Thoracic aorta endothelial cell (primary cell): Measurements from ENCODE around the gene SLC26A5. TPM values are rescaled to one million over a fixed set of nuclear protein-coding genes. Genes with fewer than 3 reads are reported as not detected.

Source experiments
- small RNA-seq: library from RNA; depleted of rRNA; stranded (forward); fragments of <200 nt; gene quantifications from one replicate; pipeline ENCODE3, GENCODE V24; 2012
- total RNA-seq: library from RNA; depleted of rRNA; stranded (reverse); fragments of >200 nt; gene quantifications from 2 replicates; pipeline ENCODE4 v1.2.3, GENCODE V29; 2012

Gene SLC26A5, protein sequence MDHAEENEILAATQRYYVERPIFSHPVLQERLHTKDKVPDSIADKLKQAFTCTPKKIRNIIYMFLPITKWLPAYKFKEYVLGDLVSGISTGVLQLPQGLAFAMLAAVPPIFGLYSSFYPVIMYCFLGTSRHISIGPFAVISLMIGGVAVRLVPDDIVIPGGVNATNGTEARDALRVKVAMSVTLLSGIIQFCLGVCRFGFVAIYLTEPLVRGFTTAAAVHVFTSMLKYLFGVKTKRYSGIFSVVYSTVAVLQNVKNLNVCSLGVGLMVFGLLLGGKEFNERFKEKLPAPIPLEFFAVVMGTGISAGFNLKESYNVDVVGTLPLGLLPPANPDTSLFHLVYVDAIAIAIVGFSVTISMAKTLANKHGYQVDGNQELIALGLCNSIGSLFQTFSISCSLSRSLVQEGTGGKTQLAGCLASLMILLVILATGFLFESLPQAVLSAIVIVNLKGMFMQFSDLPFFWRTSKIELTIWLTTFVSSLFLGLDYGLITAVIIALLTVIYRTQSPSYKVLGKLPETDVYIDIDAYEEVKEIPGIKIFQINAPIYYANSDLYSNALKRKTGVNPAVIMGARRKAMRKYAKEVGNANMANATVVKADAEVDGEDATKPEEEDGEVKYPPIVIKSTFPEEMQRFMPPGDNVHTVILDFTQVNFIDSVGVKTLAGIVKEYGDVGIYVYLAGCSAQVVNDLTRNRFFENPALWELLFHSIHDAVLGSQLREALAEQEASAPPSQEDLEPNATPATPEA
- 0.13 and 0.14 TPM in 2 replicates for total RNA-seq

DNA sequence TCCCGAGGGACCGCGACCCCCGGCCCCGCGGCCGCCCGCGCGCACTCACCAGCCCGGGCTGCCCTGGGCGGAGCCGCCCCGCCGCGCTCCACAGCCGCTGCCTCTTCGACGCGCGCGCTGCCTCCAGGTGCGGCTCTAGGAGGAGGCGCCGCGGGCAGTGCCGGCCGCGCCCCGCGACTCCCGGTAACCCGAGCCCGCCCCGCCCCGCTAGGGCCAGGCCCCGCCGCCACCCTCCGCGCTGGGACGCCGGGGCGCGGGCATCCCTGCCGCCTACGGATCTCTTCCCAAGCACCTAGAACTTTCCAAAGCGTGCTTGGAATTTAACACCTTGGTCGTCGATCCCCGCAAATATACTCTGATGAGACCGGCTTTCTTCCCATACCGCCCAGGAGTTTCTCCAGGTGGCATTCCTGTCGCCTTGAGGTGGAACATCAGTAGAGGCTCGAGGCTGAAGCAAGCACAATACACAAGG, at the start of gene SLC26A5:
SLC26A5 (minus strand) TSS at position 159 of the 472 bp plus-strand sequence. CDS start 24,693 bp downstream, outside the sequence.

DNA sequence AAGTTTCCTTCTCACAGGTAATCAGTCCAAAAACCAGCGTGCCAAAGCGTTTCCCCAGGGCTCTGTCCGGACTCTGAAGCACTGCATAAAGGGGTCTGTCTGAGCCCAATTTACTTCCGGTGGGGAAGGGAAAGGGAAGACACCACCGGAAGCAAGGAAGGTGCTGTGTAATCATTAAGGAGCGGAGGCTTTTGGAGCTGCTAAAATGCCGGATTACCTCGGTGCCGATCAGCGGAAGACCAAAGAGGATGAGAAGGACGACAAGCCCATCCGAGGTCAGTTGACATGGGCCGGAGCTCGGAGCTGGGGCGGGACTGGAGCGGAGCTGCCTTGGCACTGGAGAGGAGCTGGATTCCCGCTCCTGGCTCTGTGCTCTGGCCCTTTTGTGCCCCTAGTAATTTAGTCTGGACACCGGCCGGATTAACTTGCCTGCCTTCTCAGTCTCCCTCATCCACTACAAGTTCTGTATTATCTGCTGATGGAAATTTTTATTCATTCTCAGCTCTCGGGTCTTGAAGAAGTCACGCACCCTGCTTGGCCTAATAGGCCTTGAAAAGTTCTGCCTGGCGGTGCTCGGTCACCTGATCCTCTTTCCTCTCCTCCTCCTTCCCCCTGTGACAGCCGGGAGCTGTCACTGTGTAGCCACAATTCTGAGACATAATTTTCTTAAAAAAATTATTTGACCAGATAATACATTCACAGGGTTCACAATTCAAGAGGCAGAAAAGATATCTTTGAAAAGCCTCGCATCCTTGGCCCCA, 98.3 kb downstream of the SLC26A5 start, which contains the start of gene PSMC2:
PSMC2 (plus strand) TSS at position 137 of the 761 bp plus-strand sequence; CDS start at position 206, 69 bp downstream.

DNA sequence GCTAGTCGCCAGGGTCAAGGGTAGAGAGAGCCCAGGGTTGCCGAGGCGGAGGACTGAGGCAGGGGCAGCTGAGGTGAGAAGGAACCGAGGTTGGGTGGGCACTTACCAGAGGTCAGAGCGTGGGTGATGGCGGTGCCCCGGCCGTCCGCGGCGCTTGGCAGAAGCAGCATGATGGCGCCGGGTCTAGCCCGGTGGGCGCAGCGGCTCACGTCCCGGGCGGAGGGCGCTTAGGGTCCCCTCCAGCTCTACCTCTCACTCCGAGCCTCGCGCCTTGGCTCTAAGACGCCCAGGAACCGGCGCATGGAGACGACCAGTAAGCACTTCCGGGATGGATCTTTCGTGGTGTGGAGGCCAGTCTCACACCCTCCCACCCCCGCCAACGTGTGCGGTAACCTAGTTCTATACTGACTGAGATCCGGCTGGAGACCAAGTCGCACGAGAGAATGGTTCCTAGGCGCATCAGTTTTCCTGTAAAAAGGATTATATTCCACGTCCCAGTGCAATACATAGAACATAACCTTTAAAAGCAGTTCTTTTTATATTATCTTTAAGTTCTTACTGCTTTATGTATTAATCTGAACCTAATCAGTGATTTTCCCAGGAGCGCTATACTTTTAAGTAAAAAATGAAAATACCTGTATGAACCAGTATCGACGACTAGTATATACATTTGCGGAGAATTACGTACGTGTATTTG, 101.4 kb downstream of the SLC26A5 start, which contains the start of gene DNAJC2:
DNAJC2 (minus strand) TSS at position 315 of the 697 bp plus-strand sequence; CDS start at position 170, 145 bp downstream.

Small RNA genes lying within 50 kb of the gene (small RNA-seq; reads per million reads assigned to genes)
- gene RF00019 (not detected), gene RPS29P16 (0.84 reads per million, percentile 12 among the genes with 10 or more reads in this experiment)

Other genes starting within 250 kb of the SLC26A5 start
- 47.7 and 71.7 TPM in 2 replicates for gene PMPCB, start 148.8 kb downstream of the SLC26A5 start, total RNA-seq
- gene DNAJC2, start 101.4 kb downstream of the SLC26A5 start, total RNA-seq = 40.7 and 41.1 TPM in 2 replicates
- 242 and 282 TPM in 2 replicates for gene PSMC2, start 98.6 kb downstream of the SLC26A5 start, total RNA-seq